UCSD-AML1 (cell line): ENCODE measurements around the gene RXRG.

ENCODE experiments used
- DNase-seq: peaks from one replicate; lab custom pipeline; 2025; ENCODE audit not compliant: unreplicated experiment; lab: John Stamatoyannopoulos, UW

RXRG gene

GRCh38 chr1:165451691-165452090 is 6.8 kb upstream of the RXRG start:
- no peak for DNase-seq

DNA sequence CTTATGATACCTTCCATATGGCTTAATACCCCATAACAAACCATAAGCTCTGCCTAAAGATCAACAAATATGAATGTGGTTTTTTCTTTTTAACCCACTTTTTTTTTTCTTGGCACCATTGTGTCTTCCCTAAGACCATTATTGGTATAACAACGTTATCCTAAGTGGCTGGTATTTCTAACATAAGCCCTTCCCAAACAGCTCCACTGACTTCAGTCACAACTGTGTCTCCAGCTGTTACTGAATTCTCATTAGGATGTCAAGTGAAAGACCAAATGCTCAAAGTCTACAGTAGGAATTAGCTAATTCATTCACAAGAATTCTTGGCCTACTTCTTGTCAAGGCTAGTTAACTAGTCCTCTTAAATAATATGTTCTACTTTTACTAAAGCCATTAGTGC is 4.2 kb upstream of the RXRG start:
- DNase-seq: no peak

DNA sequence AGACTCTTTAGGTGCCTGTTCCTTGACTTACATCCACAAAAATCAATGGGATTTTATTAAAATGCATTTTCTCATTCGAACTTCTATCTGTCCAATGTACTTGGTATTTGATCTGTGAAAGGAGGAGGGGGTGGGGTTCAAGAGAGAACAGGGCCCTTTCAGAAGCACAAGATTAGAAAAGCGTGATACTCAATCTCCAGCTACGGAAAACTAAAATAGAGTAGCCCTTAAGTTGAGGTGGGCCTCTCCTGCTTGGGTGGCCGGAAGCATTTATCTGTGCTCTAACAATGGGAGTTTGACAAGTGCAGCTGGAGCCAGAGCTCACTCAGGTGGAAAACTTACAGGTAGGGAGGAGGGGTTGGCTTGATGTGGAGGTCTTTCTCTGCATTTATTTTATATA is 462 bp upstream of the RXRG start:
- no peak for DNase-seq

GRCh38 chr1:165443539-165444311 is 1.2 kb downstream of the RXRG start:
- no peak for DNase-seq

- DNase-seq: no peak
Measured at GRCh38 chr1:165442653-165443052, 2.3 kb downstream of the RXRG start.

- no peak for DNase-seq
Measured at GRCh38 chr1:165442053-165442452, 2.9 kb downstream of the RXRG start.

GRCh38 chr1:165441166-165441880 is 3.6 kb downstream of the RXRG start:
- no peak for DNase-seq

DNA sequence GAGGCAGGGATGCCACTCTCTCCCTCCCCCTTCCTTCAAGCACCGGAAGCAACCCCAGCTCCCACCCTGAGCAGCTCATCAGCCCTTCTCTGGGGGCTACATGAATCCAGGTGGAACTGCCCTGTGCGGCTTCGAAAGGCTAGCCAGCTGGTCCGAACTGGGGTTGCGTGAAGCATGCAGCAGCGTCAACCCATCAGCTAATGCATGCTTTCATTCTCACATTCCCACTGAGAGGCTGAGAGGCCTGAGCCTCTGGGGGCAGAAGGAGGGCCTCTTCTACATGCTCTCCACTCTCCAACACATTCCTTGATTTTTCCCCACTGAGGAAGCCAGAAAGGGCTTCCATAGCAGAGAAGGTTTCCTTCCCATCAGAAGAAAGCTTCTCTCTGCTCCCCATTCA is 5.6 kb downstream of the RXRG start:
- no peak for DNase-seq

GRCh38 chr1:165436994-165437393 is 7.9 kb downstream of the RXRG start:
- no peak for DNase-seq

- DNase-seq: no peak
Measured at GRCh38 chr1:165435801-165436200, 9.1 kb downstream of the RXRG start.

DNA sequence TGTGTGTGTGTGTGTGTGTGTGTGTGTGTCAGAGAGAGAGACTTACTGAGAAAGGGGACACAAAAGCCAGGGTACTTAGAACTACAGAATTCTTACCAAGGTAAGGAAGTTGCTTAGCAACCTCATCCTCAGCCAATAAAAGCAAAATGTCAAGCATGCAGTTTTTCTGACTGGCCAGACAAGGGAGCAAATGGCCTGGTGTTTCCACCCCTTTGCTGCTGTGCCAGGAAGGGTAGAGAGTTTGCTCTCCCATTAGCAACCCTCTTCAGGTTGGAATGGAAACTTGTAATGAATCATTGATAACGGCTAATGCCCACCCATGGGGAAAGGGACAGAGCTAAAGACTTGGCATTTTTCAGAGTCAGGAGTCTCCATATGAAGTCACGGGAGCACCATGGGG is 10.6 kb downstream of the RXRG start:
- no peak for DNase-seq

GRCh38 chr1:165431079-165431478 is 13.8 kb downstream of the RXRG start:
- DNase-seq: no peak

GRCh38 chr1:165426745-165427144 is 18.2 kb downstream of the RXRG start:
- no peak for DNase-seq

DNA sequence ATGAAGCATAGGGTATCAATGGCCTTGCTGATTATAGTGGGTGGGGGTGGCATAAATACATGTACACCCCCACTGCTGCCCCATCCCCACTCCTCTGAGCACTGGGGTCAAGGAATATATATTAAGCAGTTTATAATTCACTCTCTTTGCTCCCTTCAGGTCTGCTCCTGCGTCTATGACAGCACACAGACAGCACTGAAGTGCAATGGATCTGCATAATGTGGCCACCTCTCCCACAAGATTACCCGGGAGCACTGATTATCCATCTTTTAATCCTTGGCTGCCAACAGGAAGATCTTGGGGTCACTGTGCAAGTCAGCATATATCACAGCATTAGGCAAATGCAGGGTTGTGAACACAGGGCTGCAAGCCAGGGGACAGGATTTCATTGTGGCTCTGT is 19.3 kb downstream of the RXRG start:
- no peak for DNase-seq

DNA sequence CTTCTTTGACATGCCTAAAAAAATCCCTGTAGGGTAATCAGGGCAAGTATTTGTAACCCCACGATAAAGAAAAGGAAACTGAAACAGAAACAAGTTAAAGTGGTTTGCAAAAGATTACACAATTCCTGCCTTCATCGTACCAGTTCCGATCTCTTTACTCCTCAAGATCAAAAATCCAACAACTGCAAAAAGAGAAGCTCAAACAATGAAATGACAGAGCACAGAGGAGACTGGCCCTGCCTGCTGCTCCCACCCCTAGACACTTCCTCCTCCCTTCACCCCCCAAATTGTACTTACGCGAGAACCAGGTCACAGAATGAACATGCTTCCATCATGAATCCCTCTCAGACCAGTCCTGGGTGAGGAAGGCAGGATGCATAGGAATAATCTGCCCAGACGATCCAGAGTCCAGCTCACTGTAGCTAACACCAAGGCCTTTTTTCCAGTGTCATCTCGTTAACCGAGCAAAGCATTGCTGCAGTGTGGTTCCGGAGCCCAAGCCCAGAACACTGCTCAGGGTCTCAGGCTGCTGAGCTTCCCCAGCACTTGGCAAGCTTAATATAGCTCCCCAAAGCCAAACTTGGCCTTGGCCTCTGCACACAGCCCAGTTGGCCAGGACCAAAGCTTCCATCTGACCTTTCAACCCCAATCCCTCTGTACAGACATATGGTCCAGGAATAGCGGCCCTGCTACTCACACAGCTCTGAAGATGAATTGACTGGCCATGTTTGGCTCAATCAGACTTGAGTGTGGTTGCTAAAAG is 20.3 kb downstream of the RXRG start:
- no peak for DNase-seq

- no peak for DNase-seq
Measured at GRCh38 chr1:165423136-165423535, 21.8 kb downstream of the RXRG start.

DNA sequence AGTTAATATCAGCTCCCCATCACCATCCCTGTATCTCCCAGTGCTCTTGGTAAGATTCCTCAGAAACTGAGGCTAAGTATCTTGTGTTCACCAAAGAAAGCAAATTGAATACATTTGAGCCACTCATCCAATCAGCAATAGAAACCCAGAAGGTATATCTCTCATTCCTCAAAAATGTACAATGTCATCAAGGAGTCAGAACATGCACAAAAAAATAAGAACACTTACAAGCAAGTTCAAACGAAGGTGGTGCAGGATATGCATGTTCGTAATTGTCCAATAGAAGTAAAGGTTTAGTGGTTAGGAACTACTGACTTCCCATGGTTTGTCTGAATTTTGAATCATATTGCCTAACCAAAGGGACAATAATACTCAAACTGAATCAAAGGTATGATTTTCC is 24.3 kb downstream of the RXRG start:
- DNase-seq: no peak

GRCh38 chr1:165419839-165420238 is 25.1 kb downstream of the RXRG start:
- DNase-seq: no peak

DNA sequence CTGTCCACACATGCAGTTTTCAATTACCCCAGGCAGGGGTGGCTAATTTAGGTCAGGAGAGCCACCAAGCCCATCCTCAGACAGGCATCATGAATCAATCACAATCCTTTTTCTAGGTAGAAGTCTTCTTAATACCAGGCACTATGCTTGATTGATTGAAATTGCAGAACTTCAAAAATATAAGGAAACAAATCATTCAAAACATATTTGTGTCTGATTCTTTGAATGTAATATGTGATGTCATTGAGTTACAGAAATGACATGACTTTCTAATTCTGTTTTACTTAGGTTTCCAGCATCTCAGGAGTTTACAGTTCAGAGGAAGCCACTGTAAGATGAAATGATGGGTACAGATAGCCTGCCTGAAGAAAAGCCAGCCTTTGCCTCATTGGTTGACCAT is 26.7 kb downstream of the RXRG start:
- no peak for DNase-seq

- no peak for DNase-seq
Measured at GRCh38 chr1:165416876-165417275, 28.1 kb downstream of the RXRG start.

GRCh38 chr1:165415068-165415467 is 29.9 kb downstream of the RXRG start:
- no peak for DNase-seq

- no peak for DNase-seq
Measured at GRCh38 chr1:165414620-165415019, 30.3 kb downstream of the RXRG start.
